Muscle of back (tissue), 11 donors: ENCODE results near the gene CDHR2. TPM values are rescaled to one million over a fixed set of nuclear protein-coding genes. Genes with fewer than 3 reads are reported as not detected.
A peak's percentile ranks its signal among the peaks of the same experiment; 100 is the strongest.
"Not testable (repeated sequence)": the region's sequence is repeated elsewhere in the genome, so short reads cannot be mapped to it uniquely, and the experiment has no call there.

Experiments
- DNase-seq, 3 donors: peaks; one replicate each; pipeline versions ENCODE4 v3.0.0 to v3.0.0-alpha.2; 2013
- polyA plus RNA-seq, 10 donors: library from polyadenylated mRNA; unstranded; fragments of 120-200 nt; gene quantifications; one replicate each; pipeline ENCODE4 v1.2.1, GENCODE V29; 2013; ENCODE audit not compliant: insufficient read length in 10 of 10

Gene CDHR2
- polyA plus RNA-seq, 10 donors: 0.27 to 0.88 (median 0.49) TPM; not detected in 2

GRCh38 chr5:176541338-176542134 lies 7.6 kb upstream of the CDHR2 start:
- DNase-seq: peak in 1 of 3 donors; percentile 39

- DNase-seq: no peak
These were observed 7.0 kb upstream of the CDHR2 start for GRCh38 chr5:176542135-176542595.

DNA sequence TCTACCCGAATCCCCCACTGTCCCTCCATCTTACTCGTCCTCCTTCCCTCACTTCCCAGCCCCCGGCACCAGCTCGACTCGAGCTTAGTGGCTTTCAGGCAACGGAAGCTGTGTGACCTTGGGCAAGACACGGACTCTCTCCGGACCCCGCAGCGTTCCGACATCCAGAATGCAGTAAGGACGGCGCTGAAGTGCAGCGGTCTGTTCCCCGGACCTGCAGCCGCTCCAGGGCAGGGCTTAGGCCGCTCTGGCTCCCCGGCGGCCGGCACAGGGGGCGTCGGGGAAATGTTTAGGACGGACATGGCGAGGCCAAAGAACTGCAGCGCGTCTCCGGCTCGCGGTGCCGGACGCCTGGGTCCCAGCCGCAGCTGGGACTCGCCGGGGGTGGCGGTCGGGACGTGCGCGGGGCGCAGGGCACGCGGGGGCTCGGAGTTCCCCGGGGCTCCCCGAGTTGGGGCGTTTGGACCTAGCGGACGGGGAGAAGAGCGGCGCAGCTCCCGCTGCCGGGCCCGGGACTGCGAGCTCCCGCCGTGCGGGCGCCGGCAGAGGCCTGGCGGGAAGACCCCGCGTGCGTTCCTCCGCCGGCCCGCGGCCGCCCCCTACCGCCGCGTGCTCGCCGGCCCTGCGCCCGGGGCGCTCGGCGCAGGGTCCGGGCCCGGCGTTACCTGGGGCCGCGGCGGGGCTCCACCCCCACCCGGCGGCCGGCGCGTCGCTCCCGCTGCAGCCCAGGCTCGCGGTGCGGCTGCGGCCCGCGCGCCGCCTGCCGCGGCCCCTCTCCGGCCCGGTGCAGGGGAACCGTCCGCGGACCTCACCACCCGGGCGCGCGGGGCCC lies 6.3 kb upstream of the CDHR2 start:
- DNase-seq: peak in 1 of 3 donors; percentile 61

GRCh38 chr5:176543428-176544182 lies 5.5 kb upstream of the CDHR2 start:
- peak in 2 of 3 donors; percentile 71 to 84 for DNase-seq

DNA sequence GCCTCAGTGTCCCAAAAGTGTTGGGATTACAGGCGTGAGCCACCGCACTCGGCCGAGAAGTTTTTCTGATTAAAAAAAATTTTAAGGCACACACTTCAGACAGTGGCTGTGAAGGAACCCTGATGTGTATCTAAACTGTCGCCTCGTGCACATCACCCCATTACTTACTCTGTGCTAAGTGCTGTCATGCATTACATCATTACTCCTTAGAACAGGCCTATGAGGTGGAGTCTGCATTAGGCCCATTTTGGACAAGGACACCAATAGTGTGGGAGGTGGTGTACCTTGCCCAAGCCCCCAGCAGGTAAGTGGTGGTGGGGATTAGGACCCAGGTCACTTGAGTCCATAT lies 3.8 kb upstream of the CDHR2 start:
- DNase-seq: no peak

- DNase-seq: no peak
These were observed 3.2 kb upstream of the CDHR2 start for GRCh38 chr5:176545737-176546509.

GRCh38 chr5:176547802-176548201 lies 1.3 kb upstream of the CDHR2 start:
- no peak for DNase-seq

GRCh38 chr5:176549871-176550270 lies 729 bp downstream of the CDHR2 start:
- DNase-seq: no peak

GRCh38 chr5:176550275-176550831 lies 1.2 kb downstream of the CDHR2 start:
- DNase-seq: no peak

DNA sequence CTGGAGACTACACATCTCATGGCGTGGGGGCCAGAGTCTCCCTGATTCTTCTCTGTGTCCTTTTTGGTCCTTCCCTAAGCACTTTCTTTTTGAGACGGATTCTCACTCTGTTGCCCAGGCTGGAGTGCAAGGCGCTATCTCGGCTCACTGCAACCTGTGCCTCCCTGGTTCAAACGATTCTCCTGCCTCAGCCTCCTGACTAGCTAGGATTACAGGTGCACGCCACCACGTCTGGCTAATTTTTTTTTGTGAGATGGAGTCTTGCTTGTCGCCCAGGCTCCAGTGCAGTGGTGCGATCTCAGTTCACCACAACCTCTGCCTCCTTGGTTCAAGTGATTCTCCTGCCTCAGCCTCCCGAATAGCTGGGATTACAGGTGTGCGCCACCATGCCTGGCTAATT lies 1.8 kb downstream of the CDHR2 start:
- not testable (repeated sequence) for DNase-seq

DNA sequence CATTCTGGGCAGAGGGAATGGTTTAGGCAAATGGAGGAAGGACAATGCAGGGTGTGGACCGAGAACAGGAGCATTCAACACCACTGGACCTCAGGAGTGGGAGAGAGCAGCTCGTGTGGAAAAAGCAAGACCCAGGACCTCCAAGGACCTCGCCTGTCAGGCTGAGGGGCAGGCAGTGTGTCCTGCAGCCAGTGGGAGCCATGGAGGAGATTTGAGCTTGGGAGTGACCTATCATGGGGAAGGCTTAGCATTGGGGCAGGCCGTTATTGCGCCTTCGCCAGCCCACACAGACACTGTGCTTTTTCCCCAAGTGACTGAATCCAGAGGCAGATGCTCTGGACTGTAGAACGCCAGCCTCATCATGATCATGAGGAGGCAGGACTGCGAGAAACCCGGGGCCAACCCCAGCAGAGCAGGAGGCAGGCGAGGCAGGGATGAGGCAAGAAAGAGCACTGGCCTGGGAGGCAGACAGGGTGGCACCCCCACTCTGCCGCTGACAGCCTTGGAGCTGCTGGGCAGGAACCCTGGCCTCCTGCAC lies 3.3 kb downstream of the CDHR2 start:
- no peak for DNase-seq

DNA sequence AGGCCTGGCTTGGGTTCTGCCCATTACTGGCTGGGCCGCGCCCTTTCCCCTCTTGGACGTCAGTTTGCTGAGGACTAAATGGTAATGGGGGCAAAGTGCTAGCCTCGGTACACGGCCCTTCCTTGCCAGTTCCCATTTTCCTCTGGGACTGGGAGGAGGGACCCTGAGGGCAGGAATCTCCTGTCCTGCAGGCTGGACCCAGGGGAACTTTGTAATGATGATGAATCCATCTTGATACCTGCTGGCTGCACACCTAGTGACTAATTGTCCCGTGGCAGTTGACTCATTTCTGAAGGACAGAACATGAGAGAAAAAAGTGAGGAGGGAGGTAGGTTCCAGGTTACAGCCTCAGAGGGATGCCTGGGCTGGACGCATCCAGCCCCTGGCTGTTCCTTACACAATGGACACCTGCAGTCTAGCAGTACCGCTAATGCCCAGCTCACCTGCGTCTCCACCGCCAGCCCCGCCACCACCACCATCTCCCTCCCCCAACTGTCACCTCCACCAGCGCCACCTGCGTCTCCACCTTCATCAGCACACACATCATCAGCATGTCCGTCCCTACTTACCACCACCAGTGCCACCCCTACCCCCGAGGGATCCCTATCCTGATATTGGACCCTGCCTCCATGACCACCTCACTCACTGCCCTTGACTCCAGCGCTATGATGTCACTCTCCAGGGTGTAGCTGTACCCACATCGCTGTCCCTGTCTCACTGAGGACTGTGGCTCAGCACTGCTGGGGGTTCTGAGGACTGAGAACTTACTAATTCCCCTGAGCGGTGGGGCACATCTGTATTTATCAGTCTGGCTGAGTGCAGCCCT lies 4.3 kb downstream of the CDHR2 start:
- no peak for DNase-seq

GRCh38 chr5:176557846-176558245 lies 8.7 kb downstream of the CDHR2 start:
- DNase-seq: no peak

DNA sequence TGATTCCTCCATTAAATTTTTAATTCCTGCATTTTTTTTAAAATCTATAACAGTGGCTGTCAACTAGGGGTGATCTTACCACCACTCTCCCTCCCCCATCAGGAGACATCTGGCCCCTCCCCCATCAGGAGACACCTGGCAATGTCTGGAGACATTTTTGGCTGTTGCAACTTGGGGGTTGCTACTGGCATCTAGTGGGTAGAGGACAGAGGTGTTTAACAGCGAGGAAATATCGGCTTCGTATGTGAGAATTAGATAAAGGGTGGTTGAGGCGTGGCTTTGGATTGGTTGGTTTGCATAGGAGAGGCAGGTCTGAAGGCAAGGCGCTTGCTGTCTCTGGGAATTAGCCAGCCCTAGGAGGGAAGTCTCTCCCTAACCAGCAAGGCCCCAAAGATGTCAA lies 10.5 kb downstream of the CDHR2 start:
- no peak for DNase-seq

DNA sequence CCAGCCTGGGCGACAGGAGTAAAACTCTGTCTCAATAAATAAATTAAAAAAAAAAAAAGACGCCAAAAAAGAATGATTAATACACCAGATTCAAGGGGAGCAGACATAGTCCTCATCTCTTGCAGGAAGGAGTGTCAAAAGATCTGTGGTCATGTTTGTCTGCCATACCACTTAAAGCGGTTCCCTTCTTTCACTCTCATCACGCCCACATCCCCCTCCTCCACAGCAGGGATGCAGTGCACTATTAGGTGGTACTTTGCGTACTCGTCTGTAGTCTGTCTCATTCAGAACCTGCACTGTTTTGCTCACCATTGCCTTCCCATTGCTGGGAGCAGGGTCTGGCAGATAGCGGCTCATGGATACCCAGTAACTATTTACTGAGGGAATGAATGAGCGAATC lies 11.2 kb downstream of the CDHR2 start:
- DNase-seq: no peak

DNA sequence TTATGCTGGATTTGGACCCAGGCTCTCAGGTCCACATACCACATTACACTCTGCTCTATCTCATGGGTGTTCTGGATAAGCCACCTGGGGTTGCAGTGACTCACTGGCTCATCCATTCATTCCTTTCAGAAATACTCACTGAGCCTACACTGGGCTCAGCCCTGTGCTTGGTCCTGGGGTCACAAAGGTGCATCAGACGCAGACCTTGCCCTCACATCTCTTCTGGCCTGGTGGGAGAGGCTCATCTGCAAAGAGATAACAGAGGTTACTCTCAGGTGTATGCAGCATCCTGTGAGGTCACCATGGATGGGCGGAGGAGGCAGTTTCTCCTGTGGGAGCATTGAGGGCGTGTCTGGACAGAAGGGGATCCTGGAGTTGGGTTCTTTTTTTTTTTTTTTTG lies 12.1 kb downstream of the CDHR2 start:
- no peak for DNase-seq

- DNase-seq: no peak
These were observed 13.0 kb downstream of the CDHR2 start for GRCh38 chr5:176562189-176562588.

- no peak for DNase-seq
These were observed 14.9 kb downstream of the CDHR2 start for GRCh38 chr5:176564002-176564401.

GRCh38 chr5:176565760-176566288 lies 16.7 kb downstream of the CDHR2 start:
- DNase-seq: no peak

DNA sequence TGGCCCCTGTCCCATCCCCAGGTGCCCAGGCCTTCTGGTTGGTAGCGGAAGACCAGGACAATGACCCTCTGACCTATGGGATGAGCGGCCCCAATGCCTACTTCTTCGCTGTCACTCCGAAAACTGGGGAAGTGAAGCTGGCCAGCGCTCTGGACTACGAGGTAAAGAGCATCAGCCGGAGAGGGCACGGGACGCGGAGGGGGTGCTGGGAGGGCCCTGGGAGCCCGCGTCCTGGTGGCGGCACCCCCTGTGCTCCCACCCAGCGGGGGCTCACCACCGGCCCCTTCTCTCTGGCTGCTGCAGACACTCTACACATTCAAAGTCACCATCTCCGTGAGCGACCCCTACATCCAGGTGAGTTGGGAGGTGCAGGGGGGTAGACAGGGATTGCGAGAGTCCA lies 19.5 kb downstream of the CDHR2 start:
- DNase-seq: no peak
